Testis (tissue), 5 donors: ENCODE data around the gene IGF2R. TPM values are rescaled to one million over a fixed set of nuclear protein-coding genes. Genes with fewer than 3 reads are reported as not detected.
A peak's percentile ranks its signal among the peaks of the same experiment; 100 is the strongest.
"Not testable (repeated sequence)": the region's sequence is repeated elsewhere in the genome, so short reads cannot be mapped to it uniquely, and the experiment has no call there.

Source experiments
- DNase-seq: peaks from one replicate; pipeline ENCODE4 v3.0.0-alpha.2; 2019
- H3K27ac ChIP-seq, 2 donors: fragments of 200-600 bp; sonication (generic); one replicate each; pipeline ENCODE4 v1.5.1; 2019
- H3K27me3 ChIP-seq: fragments of 200-600 bp; sonication (generic); one replicate; pipeline ENCODE4 v1.5.1; 2019
- H3K36me3 ChIP-seq: fragments of 200-600 bp; sonication (generic); one replicate; pipeline ENCODE4 v1.5.1; 2017; ENCODE audit warnings: low read depth; ENCODE audit errors: missing control alignments
- H3K4me1 ChIP-seq: fragments of 200-600 bp; sonication (generic); one replicate; pipeline ENCODE4 v1.5.1; 2019
- H3K4me3 ChIP-seq, 2 donors: fragments of 200-600 bp; sonication (generic); one replicate each; pipeline ENCODE4 v1.5.1; 2017 to 2019
- H3K9me3 ChIP-seq: fragments of 200-600 bp; sonication (generic); one replicate; pipeline ENCODE4 v1.5.1; 2017
- CTCF ChIP-seq, 3 experiments: fragments of 450-650 bp in 2 of 3; fragments of 200-600 bp in 1 of 3; sonication (generic) in 1 of 3; IDR thresholded peaks; one replicate each; pipeline ENCODE4 v1.5.1; 2016 to 2019; ENCODE audit warnings: antibody characterized with exemption in 3 of 3, mild to moderate bottlenecking in 2 of 3, moderate library complexity in 1 of 3
- POLR2A ChIP-seq: fragments of 450-650 bp; IDR thresholded peaks from one replicate; pipeline ENCODE4 v1.6.1; 2017; ENCODE audit warnings: antibody characterized with exemption, mild to moderate bottlenecking, moderate library complexity
- WGBS, 2 donors: methylation state at CpG; one replicate each; pipeline ENCODE4 v1.1.5; 2018; 5-methylcytosine and 5-hydroxymethylcytosine counted together
- intact Hi-C: fragments of 100-400 bp; cut with DNase I; formaldehyde crosslinking; loops from one replicate; pipeline ENCODE4 v1.15.1; 2023; ENCODE audit warnings: low total_unique reads
- long read RNA-seq, 2 donors: transcript quantifications; one replicate each; lab custom pipeline, GENCODE V29; 2026
- polyA plus RNA-seq: library from polyadenylated mRNA; stranded (reverse); fragments of 350-450 nt; fragmentation: Illumina TruSeq; extraction: RNeasy Lipid Tissue Mini Kit (QIAGEN cat#74804); gene quantifications from one replicate; pipeline ENCODE4 v1.2.3, GENCODE V29; 2014; ENCODE audit warnings: low read depth, low replicate concordance; ENCODE audit not compliant: insufficient read depth
- total RNA-seq, 2 donors: library from RNA; depleted of rRNA; stranded (reverse); fragments of >200 nt; gene quantifications; one replicate each; pipeline ENCODE4 v1.2.3, GENCODE V29; 2016

IGF2R gene
- 100 to 1,000 TPM in 1 of 2 donors, 10 to 100 TPM in 1; 84.6 to 109 TPM for total RNA-seq
- 47.3 TPM for polyA plus RNA-seq
- long read RNA-seq, donor 1, result 0 reads
- long read RNA-seq, donor 2, partial matches to known transcripts, result 31 of 31 reads
- long read RNA-seq, donor 2, other reads (novel, unspliced or antisense), result 0 of 31 reads

GRCh38 chr6:159968295-159969203, at the start of gene IGF2R:
IGF2R (plus strand) TSS chr6:159969082; CDS start chr6:159969247, 165 bp downstream.
- Histone ChIP-seq H3K36me3 (no peaks in the 10 kb centered on the region), H3K27ac (peak within 1 kb of the TSS; percentile 88 to 92), H3K9me3 (no peaks in the 10 kb centered on the region), H3K4me1 (peaks cover 12% of the 10 kb centered on the region), H3K4me3 (peak within 1 kb of the TSS; percentile 77 to 89), H3K27me3 (no peaks in the 10 kb centered on the region)
- 1 to 4% methylated on average over 8 to 63 of the region's 68 CpGs for WGBS, 2 donors
- peak; percentile 1 for TF ChIP-seq POLR2A
- TF ChIP-seq CTCF (IDR thresholded peaks at IDR 0.05), result peak in 1 of 3 experiments; percentile 51
- intact Hi-C loops, result no loop called here
- peak; percentile 95 for DNase-seq

GRCh38 chr6:159919800-159920199, 49.1 kb upstream of the IGF2R start:
- H3K36me3 ChIP-seq, result no peaks in the 10 kb centered on the region
- no peak overlapping the region for H3K4me3 ChIP-seq
- no peaks in the 10 kb centered on the region for H3K9me3 ChIP-seq
- 83 to 87% methylated on average over 6 of the region's 6 CpGs for WGBS, 2 donors
- H3K4me1 ChIP-seq, result no peaks in the 10 kb centered on the region
- no peaks in the 10 kb centered on the region for H3K27me3 ChIP-seq
- no peak overlapping the region for H3K27ac ChIP-seq
- DNase-seq, result no peak
- intact Hi-C loops, result no loop called here
- TF ChIP-seq POLR2A, result no peak
- TF ChIP-seq CTCF (IDR thresholded peaks at IDR 0.05), result no peak

- H3K27ac ChIP-seq, H3K4me3 ChIP-seq, DNase-seq, intact Hi-C loops, H3K4me1 ChIP-seq, H3K36me3 ChIP-seq, H3K9me3 ChIP-seq, H3K27me3 ChIP-seq: not testable (repeated sequence)
- WGBS, 2 donors, result 42 to 68% methylated on average over 2 of the region's 2 CpGs
Observed at GRCh38 chr6:159924150-159924549, 44.7 kb upstream of the IGF2R start.

DNA sequence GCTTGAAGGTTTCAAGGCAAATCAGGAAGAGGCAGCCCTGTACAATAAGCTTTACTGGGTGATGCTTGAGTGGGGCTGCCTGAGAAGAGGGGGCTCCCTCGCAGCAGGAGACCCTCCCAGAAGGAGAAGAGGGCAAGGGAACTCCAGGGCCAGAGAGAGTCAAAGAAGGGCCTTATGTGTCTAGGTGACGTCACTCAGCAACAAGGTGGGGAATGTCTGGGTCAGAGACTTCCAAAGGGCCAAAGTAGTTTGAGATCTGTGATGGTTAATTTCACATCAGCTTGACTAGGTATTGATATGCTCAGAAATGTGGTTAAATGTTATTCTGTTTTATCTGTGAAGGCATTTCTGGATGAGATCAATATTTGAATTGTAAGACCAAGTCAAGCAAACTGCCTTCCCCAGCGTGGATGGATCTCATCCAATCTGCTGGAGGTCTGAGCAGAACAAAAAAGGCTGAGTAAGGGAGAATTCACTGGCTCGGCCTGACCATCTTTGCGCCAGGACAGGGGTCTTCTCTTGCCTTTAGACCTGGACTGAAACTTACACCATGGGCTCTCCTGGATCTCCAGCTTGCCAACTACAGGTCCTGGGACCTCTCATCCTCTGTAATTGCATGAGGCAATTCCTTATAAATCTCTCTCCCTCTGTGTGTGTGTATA, 42.2 kb upstream of the IGF2R start:
- intact Hi-C loops, result no loop called here
- no peak for DNase-seq
- Histone ChIP-seq H3K27ac (no peak overlapping the region), H3K36me3 (no peaks in the 10 kb centered on the region), H3K27me3 (no peaks in the 10 kb centered on the region), H3K9me3 (no peaks in the 10 kb centered on the region), H3K4me1 (no peaks in the 10 kb centered on the region), H3K4me3 (no peak overlapping the region)
- no peak for TF ChIP-seq CTCF (IDR thresholded peaks at IDR 0.05)
- no peak for TF ChIP-seq POLR2A
- 79 to 83% methylated on average over 5 of the region's 5 CpGs for WGBS, 2 donors

DNA sequence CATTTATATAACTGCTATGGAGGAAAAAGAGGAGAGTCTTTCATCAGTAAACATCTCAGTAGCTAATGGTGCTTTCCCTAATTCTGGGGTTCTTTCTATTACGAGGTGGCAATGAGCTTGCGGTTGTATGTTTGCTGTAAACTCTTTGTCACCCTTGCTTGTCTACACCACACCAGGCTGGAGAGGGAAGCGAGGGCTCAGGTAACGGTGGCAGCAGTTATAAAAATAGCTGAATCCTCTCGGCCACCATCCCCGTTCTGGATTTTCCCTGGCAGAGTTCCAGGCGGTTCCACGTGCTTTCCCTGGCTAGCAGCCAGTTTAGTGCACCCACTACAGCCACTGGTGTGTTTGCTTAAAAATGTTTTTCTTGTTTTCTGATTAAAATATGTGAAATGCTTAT, 39.1 kb upstream of the IGF2R start:
- H3K4me1 ChIP-seq, result no peaks in the 10 kb centered on the region
- no peak overlapping the region for H3K27ac ChIP-seq
- 41 to 56% methylated on average over 8 of the region's 8 CpGs for WGBS, 2 donors
- no peaks in the 10 kb centered on the region for H3K27me3 ChIP-seq
- no peaks in the 10 kb centered on the region for H3K9me3 ChIP-seq
- no peak overlapping the region for H3K4me3 ChIP-seq
- no peak for DNase-seq
- TF ChIP-seq CTCF (IDR thresholded peaks at IDR 0.05), result no peak
- TF ChIP-seq POLR2A, result no peak
- intact Hi-C loops, result no loop called here
- no peaks in the 10 kb centered on the region for H3K36me3 ChIP-seq
